Natural killer cell (primary cell): Measurements from ENCODE around the gene FOXC2. TPM values are rescaled to one million over a fixed set of nuclear protein-coding genes. Genes with fewer than 3 reads are reported as not detected.
A peak's percentile ranks its signal among the peaks of the same experiment; 100 is the strongest.

Source experiments
- ATAC-seq, 3 donors: fragments of 150-1000 bp in 2 of 3; fragments of 200-7000 bp in 1 of 3; cut with Tn5 transposase; 1 replicate in 1 of 3; 2 replicates in 2 of 3; pipeline ENCODE4 v1.10.0; 2021; ENCODE audit warnings: mild to moderate bottlenecking in 2 of 3, moderate library complexity in 2 of 3
- DNase-seq, 2 donors: peaks; one replicate each; pipeline versions ENCODE4 v3.0.0 to v3.0.0-alpha.2; 2013 to 2021; ENCODE audit warnings: mixed read lengths in 1 of 2
- H3K27ac ChIP-seq: one replicate; pipeline ENCODE4 v1.5.1; 2013; ENCODE audit warnings: mild to moderate bottlenecking, low read length
- H3K27me3 ChIP-seq: one replicate; pipeline ENCODE4 v1.6.1; 2013; ENCODE audit warnings: low read length; ENCODE audit not compliant: control insufficient read depth, insufficient read depth
- H3K36me3 ChIP-seq: one replicate; pipeline ENCODE4 v1.6.1; 2013; ENCODE audit warnings: low read length; ENCODE audit not compliant: control insufficient read depth, insufficient read depth
- H3K4me1 ChIP-seq: one replicate; pipeline ENCODE4 v1.6.1; 2013; ENCODE audit warnings: low read length; ENCODE audit not compliant: control insufficient read depth, insufficient read depth
- H3K4me3 ChIP-seq: one replicate; pipeline ENCODE4 v1.5.1; 2013; ENCODE audit warnings: low read length
- H3K9me3 ChIP-seq: one replicate; pipeline ENCODE4 v1.6.1; 2013; ENCODE audit warnings: low read length; ENCODE audit not compliant: control insufficient read depth, insufficient read depth
- H3K27ac Mint-ChIP-seq, 2 donors: one replicate each; pipeline ENCODE4 v1.8.0; 2022; ENCODE audit warnings: mild to moderate bottlenecking in 2 of 2, mixed read lengths in 2 of 2, moderate library complexity in 1 of 2
- H3K27me3 Mint-ChIP-seq, 2 donors: one replicate each; pipeline ENCODE4 v1.8.0; 2022; ENCODE audit warnings: low read depth in 2 of 2, mixed read lengths in 2 of 2
- H3K36me3 Mint-ChIP-seq: one replicate; pipeline ENCODE4 v1.8.0; 2022; ENCODE audit warnings: mixed read lengths
- H3K4me1 Mint-ChIP-seq, 2 donors: one replicate each; pipeline ENCODE4 v1.8.0; 2022; ENCODE audit warnings: mixed read lengths in 2 of 2
- H3K4me3 Mint-ChIP-seq: one replicate; pipeline ENCODE4 v1.8.0; 2022; ENCODE audit warnings: mild to moderate bottlenecking, moderate library complexity, mixed read lengths
- H3K9me3 Mint-ChIP-seq, 2 donors: one replicate each; pipeline ENCODE4 v1.8.0; 2022; ENCODE audit warnings: mixed read lengths in 2 of 2
- WGBS: methylation state at CpG from one replicate; pipeline ENCODE4 v1.1.7; 2013; ENCODE audit warnings: missing lambda C conversion rate; ENCODE audit not compliant: insufficient coverage; 5-methylcytosine and 5-hydroxymethylcytosine counted together
- intact Hi-C: fragments of 100-400 bp; cut with micrococcal nuclease; formaldehyde crosslinking; loops from one replicate; pipeline ENCODE4 v1.14.2; 2022
- total RNA-seq, 4 donors: library from RNA; stranded (reverse); fragments of 120-200 nt in 1 of 4; gene quantifications; one replicate each; pipeline versions ENCODE4 v1.2.3 to v1.2.4, GENCODE V29; 2013 to 2022
- TF ChIP-seq, protein P1 (sequence below): fragments of 200-600 bp; IDR thresholded peaks from one replicate; pipeline ENCODE4 v1.8.0; 2022; ENCODE audit warnings: antibody characterized with exemption

FOXC2 gene
- total RNA-seq, 3 donors from 2014 or later (not counting 1 experiment from before 2014, with no cell fraction given) = 0.14 TPM; not detected in 2

DNA sequence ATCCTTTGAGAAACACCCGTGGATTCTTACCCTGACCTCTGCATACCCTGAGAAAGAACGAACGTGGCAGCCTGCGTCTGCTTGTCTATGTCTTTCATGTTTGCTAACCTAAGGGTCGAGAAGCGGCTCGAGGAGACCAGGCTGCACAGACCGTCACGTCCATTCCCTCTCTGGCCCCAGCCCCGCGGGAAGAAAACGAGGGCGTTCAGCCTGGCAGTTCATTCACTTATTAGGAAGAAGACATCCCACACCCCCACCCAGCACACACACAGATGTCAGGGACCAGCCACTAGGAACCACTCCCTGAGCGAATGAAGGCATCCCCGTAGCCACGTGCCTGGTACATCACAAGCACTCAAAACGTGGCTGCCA, 10.9 kb upstream of the FOXC2 start:
- no peaks in the 10 kb centered on the region for H3K9me3 ChIP-seq
- Mint-ChIP-seq H3K27ac (peak overlapping the region; percentile 90 to 99), H3K4me3 (peak overlapping the region; percentile 95), H3K36me3 (no peaks in the 10 kb centered on the region), H3K9me3 (no peaks in the 10 kb centered on the region), H3K4me1 (peaks cover 20 to 26% of the 10 kb centered on the region in 2 donors), H3K27me3 (peaks cover 0 to 5% of the 10 kb centered on the region in 2 donors)
- H3K4me3 ChIP-seq = peak overlapping the region; percentile 86
- intact Hi-C loops = no loop called here
- peaks cover 18% of the 10 kb centered on the region for H3K4me1 ChIP-seq
- TF ChIP-seq, protein P1, sequence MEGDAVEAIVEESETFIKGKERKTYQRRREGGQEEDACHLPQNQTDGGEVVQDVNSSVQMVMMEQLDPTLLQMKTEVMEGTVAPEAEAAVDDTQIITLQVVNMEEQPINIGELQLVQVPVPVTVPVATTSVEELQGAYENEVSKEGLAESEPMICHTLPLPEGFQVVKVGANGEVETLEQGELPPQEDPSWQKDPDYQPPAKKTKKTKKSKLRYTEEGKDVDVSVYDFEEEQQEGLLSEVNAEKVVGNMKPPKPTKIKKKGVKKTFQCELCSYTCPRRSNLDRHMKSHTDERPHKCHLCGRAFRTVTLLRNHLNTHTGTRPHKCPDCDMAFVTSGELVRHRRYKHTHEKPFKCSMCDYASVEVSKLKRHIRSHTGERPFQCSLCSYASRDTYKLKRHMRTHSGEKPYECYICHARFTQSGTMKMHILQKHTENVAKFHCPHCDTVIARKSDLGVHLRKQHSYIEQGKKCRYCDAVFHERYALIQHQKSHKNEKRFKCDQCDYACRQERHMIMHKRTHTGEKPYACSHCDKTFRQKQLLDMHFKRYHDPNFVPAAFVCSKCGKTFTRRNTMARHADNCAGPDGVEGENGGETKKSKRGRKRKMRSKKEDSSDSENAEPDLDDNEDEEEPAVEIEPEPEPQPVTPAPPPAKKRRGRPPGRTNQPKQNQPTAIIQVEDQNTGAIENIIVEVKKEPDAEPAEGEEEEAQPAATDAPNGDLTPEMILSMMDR = no peak
- no peaks in the 10 kb centered on the region for H3K27me3 ChIP-seq
- DNase-seq (no peak), ATAC-seq (no peak)
- no peaks in the 10 kb centered on the region for H3K36me3 ChIP-seq
- H3K27ac ChIP-seq = peak overlapping the region; percentile 88
- WGBS = 58% methylated on average over 17 of the region's 17 CpGs

DNA sequence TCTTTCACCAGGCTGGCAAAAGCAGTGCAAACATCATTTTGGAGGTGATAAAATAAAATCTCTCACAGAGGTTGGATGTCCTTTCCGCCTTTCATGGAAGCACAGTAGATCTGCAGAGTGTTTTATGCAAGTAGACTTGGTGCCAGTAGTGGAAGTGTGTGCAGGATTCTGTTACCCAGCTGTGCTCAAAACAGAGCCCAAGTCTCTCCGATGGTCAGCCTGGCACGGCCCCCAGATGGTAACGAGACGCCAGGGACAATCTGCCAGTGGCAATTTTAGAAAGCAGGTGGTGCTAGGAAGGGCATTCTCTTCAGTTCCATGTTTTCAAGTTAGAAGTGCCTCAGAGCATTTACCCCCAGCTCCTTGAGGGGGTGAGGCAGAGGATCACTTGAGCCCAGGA, 10.1 kb upstream of the FOXC2 start:
- intact Hi-C loops = no loop called here
- no peaks in the 10 kb centered on the region for H3K36me3 ChIP-seq
- no peaks in the 10 kb centered on the region for H3K9me3 ChIP-seq
- DNase-seq = no peak
- Mint-ChIP-seq H3K27ac (peak overlapping the region in 1 of 2 donors; percentile 99), H3K4me3 (peak overlapping the region; percentile 17), H3K27me3 (peaks cover 0 to 5% of the 10 kb centered on the region in 2 donors), H3K36me3 (no peaks in the 10 kb centered on the region), H3K9me3 (no peaks in the 10 kb centered on the region), H3K4me1 (peaks cover 20 to 26% of the 10 kb centered on the region in 2 donors)
- no peaks in the 10 kb centered on the region for H3K27me3 ChIP-seq
- no peak overlapping the region for H3K4me3 ChIP-seq
- no peak overlapping the region for H3K27ac ChIP-seq
- peaks cover 18% of the 10 kb centered on the region for H3K4me1 ChIP-seq
- TF ChIP-seq, protein P1 = no peak
- WGBS = 72% methylated on average over 5 of the region's 5 CpGs
- no peak for ATAC-seq

DNA sequence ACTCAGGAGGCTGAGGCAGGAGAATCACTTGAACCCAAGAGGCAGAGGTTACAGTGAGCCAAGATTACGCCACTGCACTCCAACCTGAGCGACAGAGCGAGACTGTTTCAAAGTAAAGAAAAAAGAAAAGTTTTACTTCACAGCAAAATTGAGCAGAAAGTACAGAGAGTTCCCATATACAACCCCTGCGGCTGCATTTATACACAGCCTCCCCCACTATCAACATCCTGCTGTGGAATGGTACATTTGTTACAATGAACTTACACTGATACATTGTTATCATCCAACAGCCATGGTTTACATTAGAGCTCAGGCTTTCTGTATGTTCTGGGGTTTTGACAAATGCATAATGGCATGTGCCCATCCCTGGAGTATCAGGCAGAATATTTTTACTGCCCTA, 9.0 kb upstream of the FOXC2 start:
- H3K4me3 Mint-ChIP-seq = no peak overlapping the region
- WGBS = 87% methylated on average over 4 of the region's 4 CpGs

More for the DNA sequence above, 9.0 kb upstream of the FOXC2 start:
- intact Hi-C loops = no loop called here
- Histone ChIP-seq H3K4me1 (peaks cover 18% of the 10 kb centered on the region), H3K27me3 (no peaks in the 10 kb centered on the region), H3K9me3 (no peaks in the 10 kb centered on the region), H3K27ac (no peak overlapping the region), H3K36me3 (no peaks in the 10 kb centered on the region), H3K4me3 (no peak overlapping the region)
- peaks cover 0 to 5% of the 10 kb centered on the region in 2 donors for H3K27me3 Mint-ChIP-seq
- H3K4me1 Mint-ChIP-seq = peaks cover 20 to 24% of the 10 kb centered on the region in 2 donors
- TF ChIP-seq, protein P1 = no peak
- H3K36me3 Mint-ChIP-seq = no peaks in the 10 kb centered on the region
- no peaks in the 10 kb centered on the region for H3K9me3 Mint-ChIP-seq
- DNase-seq (no peak), ATAC-seq (no peak)
- H3K27ac Mint-ChIP-seq = no peak overlapping the region
